ENCODE measurements around the gene LMBRD1.
A peak's percentile ranks its signal among the peaks of the same experiment; 100 is the strongest.

LMBRD1 gene

DNA sequence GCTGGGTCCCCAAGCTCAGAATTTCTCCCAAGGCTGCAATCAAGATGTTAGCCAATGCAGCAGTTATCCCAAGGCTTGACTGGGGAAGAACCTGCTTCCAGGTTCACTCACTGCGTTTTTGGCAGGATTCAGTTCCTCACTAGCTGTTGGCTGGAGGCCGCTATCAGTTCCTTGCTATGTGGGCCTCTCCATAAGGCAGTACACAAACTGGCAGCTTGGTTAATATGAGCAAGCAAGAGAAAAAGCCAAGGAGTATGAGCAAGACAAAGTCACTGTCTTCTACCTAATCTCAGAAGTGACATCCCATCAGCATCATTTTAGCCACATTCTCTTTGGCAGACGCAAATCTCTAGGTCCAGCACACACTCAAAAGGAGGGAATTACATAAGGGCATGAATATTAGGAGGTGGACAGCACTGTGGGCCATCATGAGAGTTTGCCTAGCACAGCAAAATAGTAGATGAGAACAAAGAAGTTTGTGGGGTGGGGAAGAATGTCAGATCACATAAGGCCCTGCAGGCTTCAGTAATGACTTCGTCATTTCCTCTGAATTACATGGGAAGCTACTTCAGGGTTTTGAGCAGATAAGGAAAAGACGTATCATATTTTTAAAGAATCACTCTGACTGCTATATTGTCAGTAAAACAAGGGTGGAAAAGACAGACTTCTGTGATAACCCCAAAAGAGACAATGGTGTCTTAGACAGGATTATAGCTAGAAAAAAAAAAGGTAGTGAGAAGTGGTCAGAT is 25.5 kb downstream of the LMBRD1 start:
- DNase-seq, result no peak
- in situ Hi-C loops (cut with HindIII; ENCODE audit: low pct_ligation_motif_present, low pct_unique_long_range_greater_than_20kb, low sequenced_read_pairs), result no loop called here

GRCh38 chr6:69768664-69769063 is 28.1 kb downstream of the LMBRD1 start:
- in situ Hi-C loops (cut with HindIII; ENCODE audit: low pct_ligation_motif_present, low pct_unique_long_range_greater_than_20kb, low sequenced_read_pairs), result no loop called here
- DNase-seq, result peak; percentile 3

GRCh38 chr6:69763763-69764162 is 33.0 kb downstream of the LMBRD1 start:
- in situ Hi-C loops (cut with HindIII; ENCODE audit: low pct_ligation_motif_present, low pct_unique_long_range_greater_than_20kb, low sequenced_read_pairs), result no loop called here
- DNase-seq, result no peak

- in situ Hi-C loops (cut with HindIII; ENCODE audit: low pct_ligation_motif_present, low pct_unique_long_range_greater_than_20kb, low sequenced_read_pairs), result no loop called here
- DNase-seq, result no peak
These were observed 35.0 kb downstream of the LMBRD1 start for GRCh38 chr6:69761853-69762252.

DNA sequence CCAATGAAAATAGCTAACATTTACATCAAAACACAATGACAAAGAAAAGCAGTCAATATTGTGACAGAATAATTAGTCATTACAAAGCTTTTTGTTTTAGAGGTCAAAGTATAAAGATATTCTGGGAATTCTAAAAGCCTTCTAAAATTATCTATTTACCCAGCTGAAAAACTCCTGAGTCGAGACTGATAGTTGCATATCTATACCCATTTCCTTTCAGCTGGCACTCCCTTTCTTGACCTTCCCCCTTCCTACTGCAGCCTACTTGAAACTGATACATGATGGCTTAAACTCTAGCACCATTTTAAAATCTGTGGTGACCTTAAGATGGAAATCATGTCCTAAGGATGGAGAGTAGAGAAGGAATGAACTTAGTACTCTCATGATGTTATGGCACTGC is 38.6 kb downstream of the LMBRD1 start:
- in situ Hi-C loops (cut with HindIII; ENCODE audit: low pct_ligation_motif_present, low pct_unique_long_range_greater_than_20kb, low sequenced_read_pairs), result no loop called here
- no peak for DNase-seq

- in situ Hi-C loops (cut with HindIII; ENCODE audit: low pct_ligation_motif_present, low pct_unique_long_range_greater_than_20kb, low sequenced_read_pairs), result no loop called here
- no peak for DNase-seq
These were observed 39.9 kb downstream of the LMBRD1 start for GRCh38 chr6:69756907-69757306.

DNA sequence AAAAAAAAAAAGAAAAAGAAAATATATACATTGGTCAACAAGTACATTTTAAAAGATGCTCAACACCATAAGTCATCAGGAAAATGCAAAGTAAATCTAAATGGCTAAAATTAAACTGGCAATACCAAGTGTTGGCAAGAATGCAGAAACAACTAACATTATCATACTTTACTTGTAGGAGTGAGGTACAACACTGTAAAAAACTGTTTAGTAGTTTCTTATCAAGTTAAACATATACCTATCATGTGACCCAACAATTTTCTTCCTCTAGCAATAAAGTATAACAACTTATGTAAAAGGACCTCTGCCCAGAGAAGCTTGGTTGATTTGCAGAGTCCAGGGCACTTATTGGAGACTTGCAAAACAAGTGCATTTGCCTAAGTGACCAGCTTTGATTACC is 40.4 kb downstream of the LMBRD1 start:
- in situ Hi-C loops (cut with HindIII; ENCODE audit: low pct_ligation_motif_present, low pct_unique_long_range_greater_than_20kb, low sequenced_read_pairs), result no loop called here
- no peak for DNase-seq

- no peak for DNase-seq
- in situ Hi-C loops (cut with HindIII; ENCODE audit: low pct_ligation_motif_present, low pct_unique_long_range_greater_than_20kb, low sequenced_read_pairs), result no loop called here
These were observed 61.8 kb downstream of the LMBRD1 start for GRCh38 chr6:69735027-69735426.

- in situ Hi-C loops (cut with HindIII; ENCODE audit: low pct_ligation_motif_present, low pct_unique_long_range_greater_than_20kb, low sequenced_read_pairs), result no loop called here
- peak; percentile 20 for DNase-seq
These were observed 64.2 kb downstream of the LMBRD1 start for GRCh38 chr6:69732640-69733039.

DNA sequence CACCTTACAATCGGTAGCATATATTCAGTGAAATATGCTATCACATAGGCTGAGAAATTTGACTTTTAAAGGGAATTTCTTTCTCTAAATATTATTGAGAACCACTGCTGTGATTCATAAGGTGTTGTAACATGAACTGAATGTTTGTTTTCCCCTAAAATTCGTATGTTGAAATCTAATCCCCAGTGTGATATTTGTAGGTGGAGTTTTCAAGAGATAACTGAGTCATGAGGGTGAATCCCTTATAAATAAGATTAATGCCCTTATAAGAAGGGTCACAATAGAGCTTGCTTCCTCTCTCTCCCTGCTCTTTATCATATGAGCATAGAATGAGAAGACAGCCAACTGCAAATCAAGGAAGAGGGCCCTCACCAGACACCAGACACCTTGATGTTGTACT is 64.8 kb downstream of the LMBRD1 start:
- in situ Hi-C loops (cut with HindIII; ENCODE audit: low pct_ligation_motif_present, low pct_unique_long_range_greater_than_20kb, low sequenced_read_pairs), result no loop called here
- DNase-seq, result no peak

DNA sequence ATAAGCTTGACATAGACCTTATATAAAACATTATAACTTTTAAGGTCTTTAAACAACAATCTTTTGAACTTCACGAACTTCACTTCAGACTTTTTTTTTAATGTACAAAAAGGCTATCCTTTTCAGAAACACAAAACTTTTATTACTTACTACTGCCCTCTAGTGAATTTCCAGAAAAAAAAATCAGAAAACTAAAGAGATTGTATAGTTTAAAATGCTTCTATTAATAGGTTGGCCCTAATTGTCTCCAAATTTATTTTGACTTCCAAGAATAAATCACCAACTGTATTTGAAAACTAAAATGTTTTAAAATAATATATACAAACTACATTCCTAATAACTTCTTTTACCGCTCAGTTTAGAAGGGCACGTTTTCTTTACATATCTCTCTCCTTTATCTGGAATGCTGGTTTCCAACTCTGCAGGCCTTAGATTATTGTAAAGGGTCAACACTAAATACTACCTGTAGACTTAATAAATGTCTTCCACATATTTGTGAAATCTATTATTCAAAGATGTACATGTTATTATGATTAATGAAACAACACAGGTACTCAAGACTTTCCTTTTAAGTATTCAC is 66.8 kb downstream of the LMBRD1 start:
- in situ Hi-C loops (cut with HindIII; ENCODE audit: low pct_ligation_motif_present, low pct_unique_long_range_greater_than_20kb, low sequenced_read_pairs), result no loop called here
- DNase-seq, result peak; percentile 16

GRCh38 chr6:69722683-69723082 is 74.1 kb downstream of the LMBRD1 start:
- no peak for DNase-seq
- in situ Hi-C loops (cut with HindIII; ENCODE audit: low pct_ligation_motif_present, low pct_unique_long_range_greater_than_20kb, low sequenced_read_pairs), result no loop called here

DNA sequence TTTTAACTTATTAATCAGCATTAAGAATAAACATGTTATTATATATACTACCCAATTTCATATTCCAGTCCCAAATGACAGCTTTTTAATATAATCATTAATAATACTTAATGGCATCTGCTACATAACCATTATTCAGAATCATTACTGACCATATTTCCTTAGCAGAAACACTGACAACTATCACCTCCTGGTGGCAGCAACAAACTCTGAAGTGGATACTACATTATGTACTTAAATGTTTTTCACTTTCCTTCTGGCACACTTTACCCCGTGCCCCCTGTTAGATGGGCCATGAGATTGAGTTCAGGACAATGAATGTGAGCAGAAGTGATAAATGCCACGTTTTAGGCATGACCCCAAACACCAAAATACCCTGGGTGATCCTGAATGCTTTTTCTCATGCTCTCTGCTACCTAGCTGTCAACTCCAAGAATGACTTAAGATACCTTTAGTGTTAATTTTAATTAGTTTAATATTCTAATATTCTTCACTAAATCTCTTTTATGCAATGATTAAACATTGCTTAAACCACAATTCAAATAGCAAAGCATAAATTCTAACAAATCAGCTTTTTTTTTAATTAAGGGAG is 77.1 kb downstream of the LMBRD1 start:
- DNase-seq, result peak; percentile 34
- in situ Hi-C loops (cut with HindIII; ENCODE audit: low pct_ligation_motif_present, low pct_unique_long_range_greater_than_20kb, low sequenced_read_pairs), result no loop called here

- no peak for DNase-seq
- in situ Hi-C loops (cut with HindIII; ENCODE audit: low pct_ligation_motif_present, low pct_unique_long_range_greater_than_20kb, low sequenced_read_pairs), result no loop called here
These were observed 90.1 kb downstream of the LMBRD1 start for GRCh38 chr6:69706724-69707123.

- in situ Hi-C loops (cut with HindIII; ENCODE audit: low pct_ligation_motif_present, low pct_unique_long_range_greater_than_20kb, low sequenced_read_pairs), result no loop called here
These were observed 90.9 kb downstream of the LMBRD1 start for GRCh38 chr6:69705954-69706353.

DNA sequence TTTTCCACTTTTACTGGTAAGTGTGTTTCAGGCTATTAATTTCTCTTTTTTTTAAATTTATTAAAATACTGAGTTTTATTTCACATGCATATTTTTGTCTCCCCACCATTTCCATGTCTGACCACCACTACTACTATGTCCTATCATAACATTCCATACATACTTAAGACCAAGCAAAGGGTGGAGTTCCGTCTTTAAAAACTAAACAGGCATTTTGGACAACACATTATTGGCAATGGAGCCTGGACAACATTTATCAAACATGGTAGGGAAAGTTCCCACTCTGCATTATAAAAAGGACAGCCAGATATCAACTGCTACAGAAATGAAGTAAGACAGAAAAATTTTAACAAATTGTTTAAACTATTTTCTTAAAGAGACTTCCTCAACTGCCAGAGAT is 91.9 kb downstream of the LMBRD1 start:
- in situ Hi-C loops (cut with HindIII; ENCODE audit: low pct_ligation_motif_present, low pct_unique_long_range_greater_than_20kb, low sequenced_read_pairs), result no loop called here
- DNase-seq, result no peak

More at GRCh38 chr6:69705954-69706353, 90.9 kb downstream of the LMBRD1 start:
- DNase-seq, result no peak

DNA sequence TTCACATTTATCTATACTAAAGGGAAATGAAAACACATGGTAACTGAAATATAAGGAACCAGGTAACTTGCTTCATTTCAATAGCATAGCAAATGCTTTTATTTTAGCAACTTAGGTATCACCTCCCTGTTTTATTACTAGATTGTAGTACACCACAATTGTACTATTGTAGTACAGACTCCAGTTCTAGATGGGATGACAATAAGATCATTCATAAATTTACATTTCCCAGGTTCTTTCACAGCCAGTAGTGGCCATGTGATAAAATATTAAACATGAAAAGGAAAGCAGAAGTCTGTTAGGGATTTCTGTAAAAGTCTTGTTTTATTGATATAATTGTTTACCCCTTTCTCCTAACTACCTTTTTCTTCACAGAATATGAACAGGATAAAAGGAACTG is 97.2 kb downstream of the LMBRD1 start:
- no peak for DNase-seq
- in situ Hi-C loops (cut with HindIII; ENCODE audit: low pct_ligation_motif_present, low pct_unique_long_range_greater_than_20kb, low sequenced_read_pairs), result no loop called here

- DNase-seq, result no peak
- in situ Hi-C loops (cut with HindIII; ENCODE audit: low pct_ligation_motif_present, low pct_unique_long_range_greater_than_20kb, low sequenced_read_pairs), result no loop called here
These were observed 100.5 kb downstream of the LMBRD1 start for GRCh38 chr6:69696273-69696672.

- DNase-seq, result no peak
- in situ Hi-C loops (cut with HindIII; ENCODE audit: low pct_ligation_motif_present, low pct_unique_long_range_greater_than_20kb, low sequenced_read_pairs), result no loop called here
These were observed 103.0 kb downstream of the LMBRD1 start for GRCh38 chr6:69693762-69694161.

- in situ Hi-C loops (cut with HindIII; ENCODE audit: low pct_ligation_motif_present, low pct_unique_long_range_greater_than_20kb, low sequenced_read_pairs), result no loop called here
- no peak for DNase-seq
These were observed 105.8 kb downstream of the LMBRD1 start for GRCh38 chr6:69690986-69691385.

Measured in ACHN (cell line).